K562 (cell line): ENCODE results near the gene PRRC2A. TPM values are rescaled to one million over a fixed set of nuclear protein-coding genes. Genes with fewer than 3 reads are reported as not detected.

Experiments used
- FIP1L1 ChIP-seq: fragments of 200-400 bp; formaldehyde crosslinking; IDR thresholded peaks from 2 replicates; pipeline ENCODE4 v1.6.1; 2018; ENCODE audit warnings: mild to moderate bottlenecking, low read depth, low read length; ENCODE audit not compliant: poor library complexity, severe bottlenecking
- HDAC8 ChIP-seq: fragments of 450-650 bp; IDR thresholded peaks from 2 replicates; pipeline ENCODE4 v1.6.1; 2016; ENCODE audit warnings: mild to moderate bottlenecking, missing genetic modification characterization, moderate library complexity, missing compliant biosample characterization
- HNRNPUL1 ChIP-seq: fragments of 200-400 bp; formaldehyde crosslinking; IDR thresholded peaks from 2 replicates; pipeline ENCODE4 v1.6.1; 2017; ENCODE audit warnings: low read length
- MAFK ChIP-seq: IDR thresholded peaks from 2 replicates; pipeline ENCODE4 v1.6.1; 2011; ENCODE audit warnings: low read length, improper control_type of control experiment
- MBD2 ChIP-seq: sonication (generic); IDR thresholded peaks from 2 replicates; pipeline ENCODE4 v1.6.1; 2016; ENCODE audit warnings: low read depth, borderline replicate concordance
- POLR2A ChIP-seq: fragments of 450-650 bp; conservative IDR thresholded peaks from 2 replicates; pipeline ENCODE4 v1.6.1; 2016
- POLR2AphosphoS2 ChIP-seq: IDR thresholded peaks from 2 replicates; pipeline ENCODE4 v1.6.1; 2012; ENCODE audit warnings: low read length, improper control_type of control experiment
- PTBP1 ChIP-seq: fragments of 200-400 bp; formaldehyde crosslinking; IDR thresholded peaks from 2 replicates; pipeline ENCODE4 v1.6.1; 2017; ENCODE audit warnings: low read depth, low read length
- TAF15 ChIP-seq: fragments of 200-400 bp; formaldehyde crosslinking; IDR thresholded peaks from 2 replicates; pipeline ENCODE4 v1.6.1; 2017; ENCODE audit warnings: mild to moderate bottlenecking, low read depth, low read length, moderate library complexity
- YY1 ChIP-seq, 3 experiments: IDR thresholded peaks; 2 replicates each; pipeline ENCODE4 v1.6.1; 2011; ENCODE audit warnings: low read length in 2 of 3, mild to moderate bottlenecking in 2 of 3, moderate library complexity in 2 of 3, borderline replicate concordance in 1 of 3, control low read depth in 1 of 3, low read depth in 1 of 3; ENCODE audit not compliant: insufficient read depth in 3 of 3, insufficient replicate concordance in 2 of 3, control insufficient read depth in 1 of 3, insufficient read length in 1 of 3; ENCODE audit errors: extremely low read depth in 1 of 3
- ZNF445 ChIP-seq: fragments of 250-450 bp; sonication (Bioruptor Pico); IDR thresholded peaks from 2 replicates; pipeline ENCODE4 v1.4.0; 2020; ENCODE audit warnings: low read depth, mild to moderate bottlenecking, moderate library complexity
- polyA plus RNA-seq, 8 experiments: library from polyadenylated mRNA; depleted of rRNA in 4 of 8; stranded (reverse) in 5 of 8; unstranded in 3 of 8; fragments of >200 nt; fragmentation: Nextera tagmentation in 2 of 8; fragmentation: Illumina TruSeq in 1 of 8; extraction: Ambion mirVana in 2 of 8; extraction: Trizol in 1 of 8; gene quantifications; 2 replicates each; pipeline versions ENCODE4 v1.2.1 to v1.2.3, GENCODE V29; 2011 to 2014; ENCODE audit warnings: inconsistent platforms in 1 of 8, missing spikeins in 1 of 8
- total RNA-seq, 7 experiments: library from RNA; depleted of rRNA in 6 of 7; stranded (reverse); fragments of >200 nt in 6 of 7; fragmentation: Illumina TruSeq in 2 of 7; extraction: Trizol in 2 of 7; gene quantifications; 2 replicates each; pipeline versions ENCODE4 v1.2.1 to v1.2.3, GENCODE V29; 2011 to 2021; ENCODE audit warnings: low replicate concordance in 1 of 7
- TF ChIP-seq, protein P1 (sequence below): fragments of 450-650 bp; IDR thresholded peaks from 2 replicates; pipeline ENCODE4 v1.7.1; 2018; ENCODE audit warnings: mild to moderate bottlenecking, low read depth; ENCODE audit not compliant: partially characterized antibody
- TF ChIP-seq, protein P2 (sequence below): fragments of 250-450 bp; sonication (Bioruptor Pico); IDR thresholded peaks from 2 replicates; pipeline ENCODE4 v1.5.1; 2021; ENCODE audit warnings: mild to moderate bottlenecking
- TF ChIP-seq, protein P3 (sequence below): fragments of 450-650 bp; IDR thresholded peaks from 2 replicates; pipeline ENCODE4 v1.6.1; 2016; ENCODE audit warnings: mild to moderate bottlenecking
- TF ChIP-seq, protein P4 (sequence below): fragments of 450-650 bp; IDR thresholded peaks from 2 replicates; pipeline ENCODE4 v1.6.1; 2017; ENCODE audit warnings: antibody characterized with exemption, mild to moderate bottlenecking

PRRC2A gene
- total and polyA plus RNA-seq, 9 of the 15 experiments (the other 6 are each of a cell fraction or from before 2014, with no cell fraction given) = 1.0 to 332 (median 63.0) TPM

DNA sequence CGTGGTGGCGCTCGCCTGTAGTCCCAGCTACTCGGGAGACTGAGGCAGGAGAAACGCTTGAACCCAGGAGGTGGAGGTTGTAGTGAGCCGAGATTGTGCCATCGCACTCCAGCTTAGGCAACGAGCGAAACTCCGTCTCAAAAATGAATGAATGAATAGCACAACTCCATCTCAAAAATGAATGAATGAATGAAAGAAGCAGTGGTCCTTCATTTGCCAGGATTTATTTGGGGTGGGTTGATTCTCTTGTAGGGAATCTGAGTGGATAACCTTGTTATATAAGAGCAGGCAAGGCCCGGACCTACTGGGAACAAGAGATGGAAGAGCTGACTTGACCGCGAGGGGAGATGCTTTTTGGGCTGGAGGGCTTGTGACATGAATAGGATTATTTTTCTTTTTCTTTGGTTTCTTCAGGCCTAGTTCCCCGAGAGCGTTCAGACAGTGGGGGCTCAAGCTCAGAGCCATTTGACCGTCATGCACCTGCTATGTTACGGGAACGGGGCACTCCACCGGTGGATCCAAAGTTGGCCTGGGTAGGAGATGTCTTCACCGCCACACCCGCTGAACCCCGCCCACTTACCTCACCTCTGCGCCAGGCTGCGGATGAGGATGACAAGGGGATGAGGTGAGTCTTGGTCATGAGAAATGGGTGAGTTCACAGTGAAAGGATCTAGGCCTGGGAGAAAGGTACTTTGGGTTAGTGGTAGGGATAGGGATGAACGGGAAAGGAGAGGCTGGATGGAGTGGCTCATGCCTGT, 9.8 kb downstream of the PRRC2A start (continued):
- TF ChIP-seq, protein P1, sequence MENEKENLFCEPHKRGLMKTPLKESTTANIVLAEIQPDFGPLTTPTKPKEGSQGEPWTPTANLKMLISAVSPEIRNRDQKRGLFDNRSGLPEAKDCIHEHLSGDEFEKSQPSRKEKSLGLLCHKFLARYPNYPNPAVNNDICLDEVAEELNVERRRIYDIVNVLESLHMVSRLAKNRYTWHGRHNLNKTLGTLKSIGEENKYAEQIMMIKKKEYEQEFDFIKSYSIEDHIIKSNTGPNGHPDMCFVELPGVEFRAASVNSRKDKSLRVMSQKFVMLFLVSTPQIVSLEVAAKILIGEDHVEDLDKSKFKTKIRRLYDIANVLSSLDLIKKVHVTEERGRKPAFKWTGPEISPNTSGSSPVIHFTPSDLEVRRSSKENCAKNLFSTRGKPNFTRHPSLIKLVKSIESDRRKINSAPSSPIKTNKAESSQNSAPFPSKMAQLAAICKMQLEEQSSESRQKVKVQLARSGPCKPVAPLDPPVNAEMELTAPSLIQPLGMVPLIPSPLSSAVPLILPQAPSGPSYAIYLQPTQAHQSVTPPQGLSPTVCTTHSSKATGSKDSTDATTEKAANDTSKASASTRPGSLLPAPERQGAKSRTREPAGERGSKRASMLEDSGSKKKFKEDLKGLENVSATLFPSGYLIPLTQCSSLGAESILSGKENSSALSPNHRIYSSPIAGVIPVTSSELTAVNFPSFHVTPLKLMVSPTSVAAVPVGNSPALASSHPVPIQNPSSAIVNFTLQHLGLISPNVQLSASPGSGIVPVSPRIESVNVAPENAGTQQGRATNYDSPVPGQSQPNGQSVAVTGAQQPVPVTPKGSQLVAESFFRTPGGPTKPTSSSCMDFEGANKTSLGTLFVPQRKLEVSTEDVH = peak; percentile 14
- TF ChIP-seq POLR2AphosphoS2 (no peak), PTBP1 (no peak), MBD2 (no peak), YY1 (IDR thresholded peaks at IDR 0.05; ENCODE audit: borderline replicate concordance in 1 of 3, control insufficient read depth in 1 of 3, extremely low read depth in 1 of 3, insufficient read depth in 3 of 3, insufficient read length in 1 of 3, insufficient replicate concordance in 2 of 3, low read depth in 1 of 3, low read length in 2 of 3) (no peak), TAF15 (no peak), POLR2A (peak; percentile 68), HNRNPUL1 (no peak), HDAC8 (tag) (no peak), MAFK (no peak), ZNF445 (no peak), FIP1L1 (no peak)
- TF ChIP-seq, protein P2, sequence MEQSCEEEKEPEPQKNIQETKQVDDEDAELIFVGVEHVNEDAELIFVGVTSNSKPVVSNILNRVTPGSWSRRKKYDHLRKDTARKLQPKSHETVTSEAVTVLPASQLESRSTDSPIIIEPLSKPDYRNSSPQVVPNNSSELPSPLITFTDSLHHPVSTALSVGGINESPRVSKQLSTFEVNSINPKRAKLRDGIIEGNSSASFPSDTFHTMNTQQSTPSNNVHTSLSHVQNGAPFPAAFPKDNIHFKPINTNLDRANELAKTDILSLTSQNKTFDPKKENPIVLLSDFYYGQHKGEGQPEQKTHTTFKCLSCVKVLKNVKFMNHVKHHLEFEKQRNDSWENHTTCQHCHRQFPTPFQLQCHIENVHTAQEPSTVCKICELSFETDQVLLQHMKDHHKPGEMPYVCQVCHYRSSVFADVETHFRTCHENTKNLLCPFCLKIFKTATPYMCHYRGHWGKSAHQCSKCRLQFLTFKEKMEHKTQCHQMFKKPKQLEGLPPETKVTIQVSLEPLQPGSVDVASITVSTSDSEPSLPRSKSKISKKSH = no peak
- TF ChIP-seq, protein P3, sequence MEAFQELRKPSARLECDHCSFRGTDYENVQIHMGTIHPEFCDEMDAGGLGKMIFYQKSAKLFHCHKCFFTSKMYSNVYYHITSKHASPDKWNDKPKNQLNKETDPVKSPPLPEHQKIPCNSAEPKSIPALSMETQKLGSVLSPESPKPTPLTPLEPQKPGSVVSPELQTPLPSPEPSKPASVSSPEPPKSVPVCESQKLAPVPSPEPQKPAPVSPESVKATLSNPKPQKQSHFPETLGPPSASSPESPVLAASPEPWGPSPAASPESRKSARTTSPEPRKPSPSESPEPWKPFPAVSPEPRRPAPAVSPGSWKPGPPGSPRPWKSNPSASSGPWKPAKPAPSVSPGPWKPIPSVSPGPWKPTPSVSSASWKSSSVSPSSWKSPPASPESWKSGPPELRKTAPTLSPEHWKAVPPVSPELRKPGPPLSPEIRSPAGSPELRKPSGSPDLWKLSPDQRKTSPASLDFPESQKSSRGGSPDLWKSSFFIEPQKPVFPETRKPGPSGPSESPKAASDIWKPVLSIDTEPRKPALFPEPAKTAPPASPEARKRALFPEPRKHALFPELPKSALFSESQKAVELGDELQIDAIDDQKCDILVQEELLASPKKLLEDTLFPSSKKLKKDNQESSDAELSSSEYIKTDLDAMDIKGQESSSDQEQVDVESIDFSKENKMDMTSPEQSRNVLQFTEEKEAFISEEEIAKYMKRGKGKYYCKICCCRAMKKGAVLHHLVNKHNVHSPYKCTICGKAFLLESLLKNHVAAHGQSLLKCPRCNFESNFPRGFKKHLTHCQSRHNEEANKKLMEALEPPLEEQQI = no peak
- TF ChIP-seq, protein P4, sequence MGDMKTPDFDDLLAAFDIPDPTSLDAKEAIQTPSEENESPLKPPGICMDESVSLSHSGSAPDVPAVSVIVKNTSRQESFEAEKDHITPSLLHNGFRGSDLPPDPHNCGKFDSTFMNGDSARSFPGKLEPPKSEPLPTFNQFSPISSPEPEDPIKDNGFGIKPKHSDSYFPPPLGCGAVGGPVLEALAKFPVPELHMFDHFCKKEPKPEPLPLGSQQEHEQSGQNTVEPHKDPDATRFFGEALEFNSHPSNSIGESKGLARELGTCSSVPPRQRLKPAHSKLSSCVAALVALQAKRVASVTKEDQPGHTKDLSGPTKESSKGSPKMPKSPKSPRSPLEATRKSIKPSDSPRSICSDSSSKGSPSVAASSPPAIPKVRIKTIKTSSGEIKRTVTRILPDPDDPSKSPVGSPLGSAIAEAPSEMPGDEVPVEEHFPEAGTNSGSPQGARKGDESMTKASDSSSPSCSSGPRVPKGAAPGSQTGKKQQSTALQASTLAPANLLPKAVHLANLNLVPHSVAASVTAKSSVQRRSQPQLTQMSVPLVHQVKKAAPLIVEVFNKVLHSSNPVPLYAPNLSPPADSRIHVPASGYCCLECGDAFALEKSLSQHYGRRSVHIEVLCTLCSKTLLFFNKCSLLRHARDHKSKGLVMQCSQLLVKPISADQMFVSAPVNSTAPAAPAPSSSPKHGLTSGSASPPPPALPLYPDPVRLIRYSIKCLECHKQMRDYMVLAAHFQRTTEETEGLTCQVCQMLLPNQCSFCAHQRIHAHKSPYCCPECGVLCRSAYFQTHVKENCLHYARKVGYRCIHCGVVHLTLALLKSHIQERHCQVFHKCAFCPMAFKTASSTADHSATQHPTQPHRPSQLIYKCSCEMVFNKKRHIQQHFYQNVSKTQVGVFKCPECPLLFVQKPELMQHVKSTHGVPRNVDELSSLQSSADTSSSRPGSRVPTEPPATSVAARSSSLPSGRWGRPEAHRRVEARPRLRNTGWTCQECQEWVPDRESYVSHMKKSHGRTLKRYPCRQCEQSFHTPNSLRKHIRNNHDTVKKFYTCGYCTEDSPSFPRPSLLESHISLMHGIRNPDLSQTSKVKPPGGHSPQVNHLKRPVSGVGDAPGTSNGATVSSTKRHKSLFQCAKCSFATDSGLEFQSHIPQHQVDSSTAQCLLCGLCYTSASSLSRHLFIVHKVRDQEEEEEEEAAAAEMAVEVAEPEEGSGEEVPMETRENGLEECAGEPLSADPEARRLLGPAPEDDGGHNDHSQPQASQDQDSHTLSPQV = no peak
